Kidney epithelial cell (primary cell): ENCODE data around the gene BTBD6. TPM values are rescaled to one million over a fixed set of nuclear protein-coding genes. Genes with fewer than 3 reads are reported as not detected.

Source experiments
- DNase-seq: peaks from one replicate; pipeline ENCODE4 v3.0.0-alpha.2; 2010; ENCODE audit warnings: low read depth
- H3K27me3 ChIP-seq: 2 replicates; pipeline ENCODE4 v1.6.0; 2011; ENCODE audit warnings: low read length; ENCODE audit not compliant: control insufficient read depth, insufficient read depth
- H3K36me3 ChIP-seq: 2 replicates; pipeline ENCODE4 v1.5.1; 2011; ENCODE audit warnings: low read length; ENCODE audit not compliant: control insufficient read depth, insufficient read depth
- H3K4me3 ChIP-seq: 2 replicates; pipeline ENCODE4 v1.5.1; 2011; ENCODE audit warnings: low read depth, mild to moderate bottlenecking, control low read depth, low read length
- total RNA-seq: library from RNA; depleted of rRNA; stranded (reverse); fragments of >200 nt; gene quantifications from 2 replicates; pipeline ENCODE4 v1.2.3, GENCODE V29; 2015
- TF ChIP-seq, protein P1 (sequence below): IDR thresholded peaks from 2 replicates; pipeline ENCODE4 v1.5.1; 2011; ENCODE audit warnings: mild to moderate bottlenecking, moderate library complexity, low read length, control low read depth, inconsistent platforms; ENCODE audit not compliant: insufficient read depth, poor library complexity, severe bottlenecking

BTBD6 gene
- total RNA-seq, 1 donor from 2014 or later = 45.8 TPM

GRCh38 chr14:105226198-105226597 is 22.1 kb upstream of the BTBD6 start:
- TF ChIP-seq, protein P1, sequence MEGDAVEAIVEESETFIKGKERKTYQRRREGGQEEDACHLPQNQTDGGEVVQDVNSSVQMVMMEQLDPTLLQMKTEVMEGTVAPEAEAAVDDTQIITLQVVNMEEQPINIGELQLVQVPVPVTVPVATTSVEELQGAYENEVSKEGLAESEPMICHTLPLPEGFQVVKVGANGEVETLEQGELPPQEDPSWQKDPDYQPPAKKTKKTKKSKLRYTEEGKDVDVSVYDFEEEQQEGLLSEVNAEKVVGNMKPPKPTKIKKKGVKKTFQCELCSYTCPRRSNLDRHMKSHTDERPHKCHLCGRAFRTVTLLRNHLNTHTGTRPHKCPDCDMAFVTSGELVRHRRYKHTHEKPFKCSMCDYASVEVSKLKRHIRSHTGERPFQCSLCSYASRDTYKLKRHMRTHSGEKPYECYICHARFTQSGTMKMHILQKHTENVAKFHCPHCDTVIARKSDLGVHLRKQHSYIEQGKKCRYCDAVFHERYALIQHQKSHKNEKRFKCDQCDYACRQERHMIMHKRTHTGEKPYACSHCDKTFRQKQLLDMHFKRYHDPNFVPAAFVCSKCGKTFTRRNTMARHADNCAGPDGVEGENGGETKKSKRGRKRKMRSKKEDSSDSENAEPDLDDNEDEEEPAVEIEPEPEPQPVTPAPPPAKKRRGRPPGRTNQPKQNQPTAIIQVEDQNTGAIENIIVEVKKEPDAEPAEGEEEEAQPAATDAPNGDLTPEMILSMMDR = no peak
- Histone ChIP-seq H3K4me3 (no peak overlapping the region), H3K36me3 (no peaks in the 10 kb centered on the region), H3K27me3 (no peaks in the 10 kb centered on the region)
- no peak for DNase-seq

DNA sequence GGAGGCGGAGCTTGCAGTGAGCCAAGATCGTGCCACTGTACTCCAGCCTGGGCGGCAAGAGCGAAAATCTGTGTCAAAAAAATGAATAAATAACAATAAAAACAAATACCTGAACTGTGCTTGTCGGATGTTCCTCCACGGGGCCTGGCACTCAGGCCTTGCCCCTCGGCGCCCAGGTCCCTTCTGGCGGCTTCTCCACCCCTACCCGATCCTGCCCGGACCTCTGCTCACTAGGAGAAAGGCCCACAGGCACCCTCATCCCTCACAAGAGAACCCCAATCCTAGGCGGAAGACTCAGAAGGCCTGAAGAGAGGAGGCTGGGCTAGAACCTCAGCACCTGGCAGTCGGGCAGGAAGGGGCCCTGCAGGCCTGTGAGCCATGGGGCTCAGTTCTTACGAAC is 21.0 kb upstream of the BTBD6 start:
- no peak for DNase-seq
- TF ChIP-seq, protein P1 = no peak
- no peaks in the 10 kb centered on the region for H3K36me3 ChIP-seq

DNA sequence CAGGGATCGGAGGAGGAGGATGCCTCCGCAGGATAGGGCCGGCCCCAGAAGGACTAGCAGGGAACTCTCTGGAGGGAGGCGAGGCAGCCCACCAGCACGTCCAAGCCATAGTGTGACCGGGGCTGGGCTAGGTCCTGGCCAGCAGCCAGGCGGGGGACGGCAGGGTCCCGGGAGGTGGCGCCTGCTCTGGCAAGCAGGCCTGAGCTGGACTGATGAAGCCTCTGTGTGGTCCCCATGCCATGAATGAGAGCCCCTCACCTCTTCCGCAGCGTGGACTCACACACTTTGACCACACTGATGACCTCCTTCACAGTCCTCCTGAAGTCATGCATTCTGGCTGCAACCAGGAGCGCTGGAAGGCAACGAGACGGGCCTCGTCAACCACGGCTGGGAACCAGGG is 19.8 kb upstream of the BTBD6 start:
- Histone ChIP-seq H3K27me3 (no peaks in the 10 kb centered on the region), H3K4me3 (no peak overlapping the region), H3K36me3 (no peaks in the 10 kb centered on the region)
- TF ChIP-seq, protein P1 = no peak
- DNase-seq = no peak

More for the DNA sequence above, 21.0 kb upstream of the BTBD6 start:
- Histone ChIP-seq H3K4me3 (no peak overlapping the region), H3K27me3 (no peaks in the 10 kb centered on the region)

- H3K27me3 ChIP-seq = no peaks in the 10 kb centered on the region
- no peaks in the 10 kb centered on the region for H3K36me3 ChIP-seq
- TF ChIP-seq, protein P1 = no peak
- no peak overlapping the region for H3K4me3 ChIP-seq
- no peak for DNase-seq
Observed at GRCh38 chr14:105229099-105229655, 19.2 kb upstream of the BTBD6 start.

DNA sequence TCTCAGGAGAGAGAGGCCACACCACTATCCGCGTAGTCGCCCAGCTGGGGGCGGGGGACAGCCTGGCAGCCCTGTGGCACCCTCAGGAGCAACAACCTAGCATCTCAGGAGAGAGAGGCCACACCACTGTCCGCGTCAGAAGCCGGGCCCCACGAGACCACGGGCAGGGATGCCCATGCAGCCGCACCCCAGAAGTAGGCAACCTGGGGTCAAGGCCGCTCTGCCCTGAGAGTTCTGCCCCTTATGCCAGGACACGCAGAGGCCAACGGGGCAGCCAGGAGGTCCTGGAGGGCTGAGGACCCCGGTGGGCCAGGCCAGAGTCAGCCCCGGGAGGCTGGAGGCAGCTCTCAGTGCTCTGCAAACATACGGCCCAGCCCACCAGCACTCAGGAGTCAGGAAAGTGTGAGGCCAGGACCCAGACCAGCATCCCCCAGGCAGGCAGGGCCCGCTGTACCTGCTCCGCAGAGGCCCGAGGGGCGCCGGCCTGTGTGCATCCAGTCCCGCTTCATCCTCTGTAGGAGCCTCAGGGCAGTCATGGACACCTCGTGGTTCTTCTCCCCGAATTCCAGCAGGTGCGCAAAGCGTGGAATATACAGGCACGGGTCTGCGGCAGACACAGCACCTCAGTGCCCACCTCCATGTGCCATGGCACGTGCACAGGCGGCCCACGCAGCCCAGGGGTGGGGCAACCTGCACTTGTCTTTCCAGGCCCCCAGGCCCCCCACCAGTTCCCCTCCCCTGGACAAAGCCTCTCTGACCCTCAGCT is 7.3 kb upstream of the BTBD6 start:
- Histone ChIP-seq H3K27me3 (no peaks in the 10 kb centered on the region), H3K36me3 (no peaks in the 10 kb centered on the region), H3K4me3 (no peak overlapping the region)
- DNase-seq = no peak
- TF ChIP-seq, protein P1 = no peak

DNA sequence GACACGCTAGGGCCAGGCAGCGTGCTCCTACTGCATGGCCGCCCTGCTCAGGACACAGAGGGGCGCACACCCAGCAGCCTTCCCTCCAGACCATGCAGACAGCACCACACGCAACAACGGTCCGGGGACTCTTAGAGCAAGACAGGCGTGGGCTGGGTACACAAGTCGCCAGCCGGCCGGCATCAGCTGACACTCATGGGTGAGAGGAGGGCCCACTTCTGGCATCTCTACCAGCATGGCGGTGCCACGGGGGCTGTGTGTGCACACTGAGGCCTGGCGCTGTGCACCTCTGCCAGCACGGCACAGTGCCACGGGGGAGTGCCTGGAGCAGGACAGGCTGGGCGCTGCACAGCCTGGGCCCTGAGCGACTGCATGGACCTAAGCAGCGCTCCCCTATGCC is 6.7 kb upstream of the BTBD6 start:
- Histone ChIP-seq H3K36me3 (no peaks in the 10 kb centered on the region), H3K27me3 (no peaks in the 10 kb centered on the region), H3K4me3 (no peak overlapping the region)
- DNase-seq = no peak
- TF ChIP-seq, protein P1 = no peak
